ENCODE data around the gene SPOCK1. TPM values are rescaled to one million over a fixed set of nuclear protein-coding genes. Genes with fewer than 3 reads are reported as not detected.

The SPOCK1 gene
- total RNA-seq, 1 experiment from 2014 or later: 23.4 TPM

DNA sequence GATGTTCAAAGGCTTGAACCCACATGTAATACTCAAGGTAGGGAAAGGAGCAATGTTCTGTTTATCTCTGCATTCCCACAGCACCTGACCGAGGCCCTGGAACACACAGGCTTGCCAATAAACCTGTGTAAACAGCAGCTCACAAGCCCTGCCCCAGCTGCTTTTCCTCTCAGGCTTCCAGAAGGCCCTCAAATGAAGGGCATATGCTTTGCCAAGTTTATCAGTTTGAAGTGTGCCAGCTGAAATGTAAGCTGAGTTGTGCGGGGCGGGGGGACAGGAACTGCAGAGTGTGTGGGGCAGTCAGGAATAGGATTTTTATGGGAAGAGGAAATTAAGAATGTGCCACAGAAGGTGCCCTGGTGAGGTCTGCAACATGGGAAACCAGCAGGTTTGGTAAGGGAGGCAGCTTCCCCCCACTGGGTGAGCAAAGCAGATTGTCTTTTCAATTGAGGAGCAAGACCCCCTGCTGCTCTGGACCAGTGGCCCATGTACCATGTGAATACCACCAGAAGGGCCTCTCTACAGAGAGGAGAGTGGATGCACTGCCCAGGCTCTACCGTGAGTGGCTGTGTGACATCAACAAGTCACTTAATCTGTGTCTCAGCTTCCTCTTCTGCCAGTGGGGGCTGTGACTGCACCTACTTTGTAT, 194.8 kb downstream of the SPOCK1 start:
- in situ Hi-C loops (cut with HindIII; ENCODE audit: low pct_unique_long_range_greater_than_20kb, low sequenced_read_pairs): no loop called here
- DNase-seq (ENCODE audit: low read depth, low spot score): no peak

DNA sequence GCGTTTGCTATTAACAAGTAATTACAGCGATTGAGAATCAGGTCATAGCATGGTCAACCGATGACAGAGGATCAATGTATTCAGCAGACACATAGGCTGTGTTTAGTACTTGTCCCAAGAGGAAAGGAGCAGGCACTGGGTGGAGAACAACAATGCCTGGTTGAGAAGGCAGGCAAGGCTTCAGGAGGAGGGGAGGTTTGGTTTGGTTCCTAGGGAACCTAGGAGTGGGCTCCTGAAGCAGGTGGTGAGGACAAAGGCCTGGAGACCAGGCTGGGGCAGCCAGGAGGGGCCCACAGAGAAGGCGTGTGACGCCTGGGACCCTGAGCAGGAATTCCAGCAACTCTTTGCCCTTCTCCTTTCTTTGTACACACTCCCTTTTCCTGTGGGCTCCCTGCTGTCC, 195.6 kb downstream of the SPOCK1 start:
- no peak for DNase-seq (ENCODE audit: low read depth, low spot score)
- in situ Hi-C loops (cut with HindIII; ENCODE audit: low pct_unique_long_range_greater_than_20kb, low sequenced_read_pairs): no loop called here

DNA sequence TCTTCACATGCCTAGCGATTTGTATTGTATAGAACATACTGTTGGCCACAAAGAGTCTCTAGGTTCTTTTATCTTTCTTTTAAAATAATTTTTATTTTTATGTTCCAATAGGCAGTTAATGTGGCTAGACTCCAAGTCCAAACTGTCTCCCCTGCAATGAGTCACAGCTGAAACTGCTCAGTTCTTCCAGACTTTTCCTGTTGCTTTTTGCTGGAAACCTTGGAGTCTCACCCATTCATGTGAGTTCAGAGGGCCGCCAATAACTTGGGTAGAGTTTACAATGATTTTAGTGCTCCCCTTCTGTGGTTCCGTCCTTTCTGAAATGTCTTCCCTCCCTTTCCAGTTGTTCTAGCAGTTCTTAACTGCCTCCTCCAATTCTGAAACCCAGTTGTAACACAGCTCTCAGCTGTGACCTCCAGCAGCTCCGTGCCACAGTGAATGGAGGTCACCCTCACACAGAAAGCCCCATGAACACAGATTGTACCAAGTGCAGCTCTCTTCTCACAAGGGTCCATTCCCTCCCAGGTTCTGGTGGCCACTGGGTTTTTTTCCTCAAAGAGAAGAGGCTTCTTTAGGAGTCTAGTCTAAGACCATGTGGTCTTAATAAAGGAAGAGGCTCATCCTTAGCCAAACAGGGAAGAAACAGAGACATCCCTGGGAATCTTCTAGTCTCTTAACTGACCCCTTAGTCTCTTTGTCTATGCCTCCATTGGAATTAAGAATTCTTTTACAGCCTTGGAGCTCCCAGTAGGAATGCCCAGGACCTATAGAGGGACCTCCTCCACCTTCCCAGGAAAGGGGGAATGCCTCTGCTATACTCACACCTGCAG, 198.5 kb downstream of the SPOCK1 start:
- DNase-seq (ENCODE audit: low read depth, low spot score): no peak
- in situ Hi-C loops (cut with HindIII; ENCODE audit: low pct_unique_long_range_greater_than_20kb, low sequenced_read_pairs): no loop called here

- in situ Hi-C loops (cut with HindIII; ENCODE audit: low pct_unique_long_range_greater_than_20kb, low sequenced_read_pairs): no loop called here
- no peak for DNase-seq (ENCODE audit: low read depth, low spot score)
These were observed 202.8 kb downstream of the SPOCK1 start for GRCh38 chr5:137296213-137296781.

- in situ Hi-C loops (cut with HindIII; ENCODE audit: low pct_unique_long_range_greater_than_20kb, low sequenced_read_pairs): no loop called here
These were observed 204.5 kb downstream of the SPOCK1 start for GRCh38 chr5:137294604-137295003.

DNA sequence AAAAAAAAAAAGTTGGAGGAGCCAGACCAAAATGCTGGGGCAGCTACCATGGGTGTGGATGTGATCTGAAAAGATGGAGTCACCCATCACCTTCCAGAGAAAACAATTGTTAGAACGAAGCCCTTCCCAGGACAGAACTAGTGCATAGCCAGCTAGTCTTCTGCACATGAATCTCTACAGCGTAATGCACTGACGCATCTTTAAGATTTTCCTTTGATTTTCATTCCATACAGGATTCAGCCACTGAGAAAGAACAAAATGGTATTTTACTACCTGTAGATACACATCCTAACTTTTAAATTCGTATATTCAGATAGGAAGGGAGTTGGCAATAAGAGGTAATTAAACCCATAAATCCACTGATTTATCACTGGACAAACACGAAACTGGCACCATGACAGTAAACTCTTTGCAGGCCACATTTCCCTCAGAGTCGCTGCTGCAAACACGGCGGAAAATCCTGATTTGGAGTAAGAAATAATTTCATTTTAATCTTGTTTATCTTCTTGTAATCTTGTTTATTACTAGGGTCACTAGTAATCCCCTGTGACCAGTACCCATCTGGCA, 206.6 kb downstream of the SPOCK1 start:
- DNase-seq (ENCODE audit: low read depth, low spot score): no peak

More at GRCh38 chr5:137294604-137295003, 204.5 kb downstream of the SPOCK1 start:
- DNase-seq (ENCODE audit: low read depth, low spot score): no peak

DNA sequence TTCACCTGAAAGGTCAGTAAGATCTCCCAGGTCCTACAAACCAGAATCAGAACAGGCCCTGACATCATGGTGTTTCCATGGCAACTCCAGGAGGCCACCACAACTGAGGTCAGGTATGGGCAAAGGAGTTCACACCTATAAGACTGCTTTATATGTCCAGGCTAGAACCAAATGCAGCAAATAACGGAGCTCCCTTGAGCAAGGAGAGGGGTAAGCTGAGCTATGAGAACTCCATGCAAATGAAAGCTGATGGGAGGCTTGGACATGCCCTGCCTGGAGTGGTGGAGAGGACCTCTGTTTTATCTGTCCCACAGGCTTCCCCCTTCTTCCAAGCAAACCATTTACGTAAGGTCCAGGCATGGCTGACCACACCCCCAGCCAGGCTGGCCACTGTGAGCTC, 207.7 kb downstream of the SPOCK1 start:
- in situ Hi-C loops (cut with HindIII; ENCODE audit: low pct_unique_long_range_greater_than_20kb, low sequenced_read_pairs): no loop called here
- no peak for DNase-seq (ENCODE audit: low read depth, low spot score)

More for the DNA sequence above, 206.6 kb downstream of the SPOCK1 start:
- in situ Hi-C loops (cut with HindIII; ENCODE audit: low pct_unique_long_range_greater_than_20kb, low sequenced_read_pairs): no loop called here

DNA sequence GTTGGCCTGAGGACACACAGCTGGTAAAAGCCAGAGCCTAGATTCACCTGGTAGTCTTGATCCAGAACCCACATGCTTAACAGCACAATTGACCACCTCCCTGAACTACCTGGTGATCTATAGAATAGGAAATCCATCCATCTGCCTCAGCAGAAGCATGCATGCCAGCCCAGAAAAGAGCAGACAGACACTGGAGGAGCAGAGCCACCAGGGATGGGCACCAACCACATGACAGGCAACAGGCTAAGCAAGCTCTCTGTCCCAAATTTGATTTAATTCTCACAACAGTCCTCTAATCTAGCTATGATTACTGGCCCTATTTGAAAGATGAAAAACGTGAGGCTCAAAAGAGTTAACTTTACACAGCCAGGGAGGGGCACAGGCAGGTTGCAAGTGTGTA, 208.1 kb downstream of the SPOCK1 start:
- DNase-seq (ENCODE audit: low read depth, low spot score): no peak
- in situ Hi-C loops (cut with HindIII; ENCODE audit: low pct_unique_long_range_greater_than_20kb, low sequenced_read_pairs): no loop called here

GRCh38 chr5:137290373-137290772, 208.8 kb downstream of the SPOCK1 start:
- in situ Hi-C loops (cut with HindIII; ENCODE audit: low pct_unique_long_range_greater_than_20kb, low sequenced_read_pairs): no loop called here

GRCh38 chr5:137289856-137290255, 209.3 kb downstream of the SPOCK1 start:
- in situ Hi-C loops (cut with HindIII; ENCODE audit: low pct_unique_long_range_greater_than_20kb, low sequenced_read_pairs): no loop called here
- DNase-seq (ENCODE audit: low read depth, low spot score): no peak

More at GRCh38 chr5:137290373-137290772, 208.8 kb downstream of the SPOCK1 start:
- DNase-seq (ENCODE audit: low read depth, low spot score): no peak

DNA sequence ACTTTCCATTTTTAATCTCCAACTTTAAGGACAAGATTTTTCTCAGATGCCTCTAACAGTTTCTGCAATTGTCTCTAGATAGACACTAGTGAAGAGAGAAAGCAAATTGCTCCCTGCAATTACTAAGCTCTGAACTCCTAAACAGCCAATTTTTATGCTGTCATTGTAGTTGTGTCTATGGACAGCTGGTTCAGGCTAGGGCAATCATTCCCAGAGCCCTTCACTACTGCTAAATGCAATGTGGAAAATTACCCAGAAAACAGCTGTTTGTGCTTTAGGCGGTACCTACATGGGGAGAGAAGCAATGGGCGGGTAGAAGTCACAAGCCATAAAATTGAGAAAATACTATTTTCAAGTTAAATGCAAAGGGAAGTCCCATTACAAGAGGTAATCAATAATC, 211.6 kb downstream of the SPOCK1 start:
- no peak for DNase-seq (ENCODE audit: low read depth, low spot score)
- in situ Hi-C loops (cut with HindIII; ENCODE audit: low pct_unique_long_range_greater_than_20kb, low sequenced_read_pairs): no loop called here

DNA sequence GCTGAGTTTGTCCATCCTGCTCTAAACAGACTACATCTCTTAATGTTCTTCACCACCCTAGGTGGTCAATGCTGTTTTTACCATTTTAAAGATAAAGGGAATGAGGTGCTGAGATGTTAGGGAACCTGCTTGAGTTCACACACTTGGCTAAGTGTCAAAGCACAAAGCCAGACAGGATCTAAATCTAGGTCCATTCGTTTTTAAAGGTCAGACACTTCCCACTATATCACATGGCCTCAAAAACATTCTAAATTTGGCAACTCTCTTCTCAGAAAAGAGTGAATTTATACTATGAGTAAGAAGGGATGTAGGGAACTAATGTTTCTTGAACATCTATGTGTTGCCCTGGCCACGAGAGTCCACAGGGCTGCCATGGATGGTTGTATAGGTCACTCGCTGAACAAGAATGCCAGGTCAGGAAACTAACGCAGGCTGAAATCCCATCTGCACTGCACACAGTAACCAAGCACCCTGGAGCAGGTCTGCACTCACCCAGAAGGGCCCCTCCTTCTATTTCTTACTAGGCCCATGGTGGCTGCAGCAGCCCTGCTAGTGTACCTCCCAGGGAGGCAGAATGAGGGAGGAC, 213.0 kb downstream of the SPOCK1 start:
- DNase-seq (ENCODE audit: low read depth, low spot score): no peak
- in situ Hi-C loops (cut with HindIII; ENCODE audit: low pct_unique_long_range_greater_than_20kb, low sequenced_read_pairs): no loop called here

- DNase-seq (ENCODE audit: low read depth, low spot score): no peak
- in situ Hi-C loops (cut with HindIII; ENCODE audit: low pct_unique_long_range_greater_than_20kb, low sequenced_read_pairs): no loop called here
These were observed 215.3 kb downstream of the SPOCK1 start for GRCh38 chr5:137283801-137284200.

- no peak for DNase-seq (ENCODE audit: low read depth, low spot score)
- in situ Hi-C loops (cut with HindIII; ENCODE audit: low pct_unique_long_range_greater_than_20kb, low sequenced_read_pairs): no loop called here
These were observed 216.9 kb downstream of the SPOCK1 start for GRCh38 chr5:137282216-137282615.

- in situ Hi-C loops (cut with HindIII; ENCODE audit: low pct_unique_long_range_greater_than_20kb, low sequenced_read_pairs): no loop called here
- DNase-seq (ENCODE audit: low read depth, low spot score): no peak
These were observed 217.9 kb downstream of the SPOCK1 start for GRCh38 chr5:137281201-137281600.

- no peak for DNase-seq (ENCODE audit: low read depth, low spot score)
- in situ Hi-C loops (cut with HindIII; ENCODE audit: low pct_unique_long_range_greater_than_20kb, low sequenced_read_pairs): no loop called here
These were observed 218.5 kb downstream of the SPOCK1 start for GRCh38 chr5:137280656-137281055.

GRCh38 chr5:137279521-137280231, 219.4 kb downstream of the SPOCK1 start:
- in situ Hi-C loops (cut with HindIII; ENCODE audit: low pct_unique_long_range_greater_than_20kb, low sequenced_read_pairs): no loop called here
- no peak for DNase-seq (ENCODE audit: low read depth, low spot score)

Measured in SK-MEL-5 (cell line).